ENCODE measurements around the gene TLE5.
"Not testable (repeated sequence)": the region's sequence is repeated elsewhere in the genome, so short reads cannot be mapped to it uniquely, and the experiment has no call there.

Gene TLE5

GRCh38 chr19:3061182-3062161, 823 bp downstream of the TLE5 start:
- peak; percentile 60 for DNase-seq (ENCODE audit: low read depth)

GRCh38 chr19:3060857-3061181, 1.5 kb downstream of the TLE5 start:
- DNase-seq (ENCODE audit: low read depth): no peak

- no peak for DNase-seq (ENCODE audit: low read depth)
Observed at GRCh38 chr19:3059653-3060052, 2.6 kb downstream of the TLE5 start.

- DNase-seq (ENCODE audit: low read depth): no peak
Observed at GRCh38 chr19:3058821-3059314, 3.4 kb downstream of the TLE5 start.

DNA sequence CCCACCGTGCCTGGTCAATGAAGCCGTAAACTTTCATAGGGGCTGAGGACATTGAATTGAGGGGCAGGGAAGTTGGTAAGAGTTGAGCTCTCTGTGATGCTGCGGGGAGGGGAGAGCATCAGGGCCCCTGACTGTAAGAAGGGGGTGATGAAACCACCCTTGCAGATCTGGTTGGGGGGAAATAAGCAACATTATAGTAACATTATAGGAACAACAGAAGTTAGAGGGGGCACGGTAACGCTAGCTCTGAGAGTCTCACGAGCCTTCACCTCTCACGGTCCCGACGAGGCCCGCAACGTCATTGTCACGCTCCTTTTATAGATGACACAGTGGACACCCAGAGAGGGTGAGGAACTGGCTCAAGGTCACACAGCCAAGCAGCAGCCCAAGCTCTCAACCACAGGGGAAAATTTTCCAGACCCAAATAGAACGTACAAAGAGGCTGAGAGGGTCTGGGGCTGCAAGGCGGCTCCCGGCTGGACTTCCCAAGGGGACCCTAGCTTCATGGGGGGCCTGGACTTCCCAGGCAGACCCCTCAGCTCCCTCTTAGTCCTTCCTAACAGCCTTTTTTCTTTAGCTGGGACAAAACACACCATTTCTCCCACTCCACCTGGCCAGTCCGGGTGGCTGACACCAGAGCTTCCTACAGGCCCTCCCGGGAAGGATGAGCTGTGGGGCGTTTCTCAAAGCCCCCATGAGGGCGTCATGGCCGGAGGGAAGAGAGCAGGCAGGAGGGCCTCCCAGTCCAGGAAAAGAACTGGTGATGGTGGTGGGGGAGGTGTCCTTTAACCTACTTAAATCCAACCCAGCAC, 4.1 kb downstream of the TLE5 start:
- no peak for DNase-seq (ENCODE audit: low read depth)

DNA sequence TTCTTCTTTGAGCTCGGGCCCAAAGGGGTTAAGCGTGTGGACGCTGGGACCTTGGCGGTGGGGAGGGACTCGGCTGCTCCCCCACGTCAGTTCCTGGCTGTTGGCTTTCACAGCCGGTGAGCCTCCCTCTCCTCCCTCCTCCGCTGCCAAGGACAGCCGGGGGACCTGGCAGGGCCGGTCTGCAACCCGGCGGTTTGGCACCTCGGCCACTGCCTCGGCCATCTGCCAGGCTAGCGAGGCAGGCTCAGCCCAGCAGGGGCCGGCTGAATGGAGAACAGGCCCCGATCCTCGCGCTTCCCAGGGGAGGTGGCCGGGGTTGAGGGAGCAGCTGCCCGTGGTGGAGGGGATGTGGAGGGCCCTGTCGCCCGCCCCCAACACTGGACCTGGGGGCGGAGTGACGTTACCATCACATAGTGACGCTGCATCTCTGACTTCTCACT, 5.0 kb downstream of the TLE5 start:
- no peak for DNase-seq (ENCODE audit: low read depth)

DNA sequence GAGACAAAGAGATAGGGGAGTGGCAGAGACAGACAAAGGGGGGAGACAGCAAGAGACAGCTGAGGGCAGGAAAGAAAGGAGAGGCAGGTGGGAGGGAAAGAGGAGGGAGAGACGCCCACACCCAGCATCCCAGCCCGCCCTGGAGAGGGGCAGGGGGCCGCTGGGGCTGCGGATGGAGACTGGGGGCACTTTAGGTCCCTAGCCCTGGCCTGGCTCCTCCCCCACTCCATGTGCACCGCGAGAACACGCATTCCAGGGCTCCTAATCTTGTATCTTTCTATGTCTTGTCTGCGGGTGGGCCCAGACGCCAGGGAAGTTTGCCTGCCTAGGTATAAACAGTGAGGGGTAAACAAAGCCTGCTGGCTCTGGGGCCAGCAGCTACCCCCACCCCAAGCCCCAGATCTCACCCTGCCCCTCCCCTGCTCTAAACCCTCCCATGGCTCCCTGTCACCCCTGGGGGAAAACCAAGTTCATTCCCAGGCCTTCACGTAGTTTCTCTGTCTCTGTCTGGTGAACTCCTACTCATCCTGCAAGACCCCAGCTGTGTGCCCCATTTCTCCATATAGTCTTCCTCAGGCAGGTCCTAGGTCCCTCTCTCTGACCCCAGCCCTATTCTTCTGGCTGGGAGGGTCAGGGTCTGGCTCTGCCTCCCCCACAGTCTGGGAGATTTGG, 5.7 kb downstream of the TLE5 start:
- no peak for DNase-seq (ENCODE audit: low read depth)

- DNase-seq (ENCODE audit: low read depth): no peak
Observed at GRCh38 chr19:3055741-3056416, 6.4 kb downstream of the TLE5 start.

DNA sequence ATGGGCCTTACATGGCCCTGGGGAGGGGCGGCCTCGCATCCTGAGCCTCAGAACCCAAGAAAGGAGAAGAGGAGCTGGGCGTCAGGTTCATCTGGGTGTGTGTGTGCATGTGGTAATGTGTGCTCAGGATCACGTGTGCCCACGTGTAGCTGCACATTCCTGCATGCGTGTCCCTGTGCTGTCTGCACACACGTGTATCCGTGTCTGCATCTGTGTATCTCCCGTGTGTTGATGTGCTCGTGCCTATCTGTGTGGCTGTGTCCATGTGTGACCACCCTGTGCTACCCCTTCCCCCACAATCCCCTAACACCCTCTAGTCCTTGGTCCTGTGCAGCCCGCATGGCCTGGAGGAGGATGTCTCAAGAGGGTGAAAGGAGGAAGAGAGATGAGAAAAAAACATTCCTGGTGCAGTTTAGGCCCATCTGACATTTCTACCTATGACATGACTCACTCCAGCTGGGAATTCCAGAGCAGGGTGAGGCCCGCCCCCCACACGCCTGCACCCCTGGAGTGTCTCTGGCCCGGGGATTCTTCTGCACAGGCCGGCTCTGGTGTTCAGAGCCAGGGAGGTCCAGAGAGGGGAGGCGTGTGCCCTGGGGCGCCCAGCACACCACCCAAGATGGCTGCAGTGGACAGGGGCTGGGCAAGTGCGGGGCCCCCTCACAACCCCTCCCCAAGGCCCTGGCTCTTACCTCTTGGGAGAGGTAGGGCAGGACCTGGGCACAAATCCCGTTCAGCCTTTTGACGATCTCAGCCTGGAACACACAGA, 7.1 kb downstream of the TLE5 start:
- DNase-seq (ENCODE audit: low read depth): no peak

- DNase-seq (ENCODE audit: low read depth): no peak
Observed at GRCh38 chr19:3054265-3054971, 7.9 kb downstream of the TLE5 start.

GRCh38 chr19:3053780-3054179, 8.5 kb downstream of the TLE5 start:
- DNase-seq (ENCODE audit: low read depth): no peak

- no peak for DNase-seq (ENCODE audit: low read depth)
Observed at GRCh38 chr19:3053218-3053621, 9.1 kb downstream of the TLE5 start.

DNA sequence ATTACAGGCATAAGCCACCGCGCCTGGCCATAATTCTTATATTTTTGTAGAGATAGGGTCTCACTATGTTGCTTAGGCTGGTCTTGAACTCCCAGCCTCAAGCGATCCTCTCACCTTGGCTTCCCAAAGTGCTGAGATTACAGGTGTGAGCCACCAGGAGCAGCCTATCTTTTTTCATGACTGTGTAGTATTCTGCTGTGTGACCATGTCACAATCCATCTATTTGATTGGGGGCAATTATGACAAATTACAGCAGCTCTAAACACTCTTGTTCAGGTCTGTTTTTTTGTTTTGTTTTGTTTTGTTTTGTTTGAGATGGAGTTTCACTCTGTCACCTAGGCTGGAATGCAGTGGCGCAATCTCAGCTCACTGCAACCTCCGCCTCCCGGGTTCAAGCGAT, 12.3 kb downstream of the TLE5 start:
- DNase-seq (ENCODE audit: low read depth): not testable (repeated sequence)

GRCh38 chr19:3049089-3049488, 13.2 kb downstream of the TLE5 start:
- no peak for DNase-seq (ENCODE audit: low read depth)

- no peak for DNase-seq (ENCODE audit: low read depth)
Observed at GRCh38 chr19:3048190-3048533, 14.1 kb downstream of the TLE5 start.

DNA sequence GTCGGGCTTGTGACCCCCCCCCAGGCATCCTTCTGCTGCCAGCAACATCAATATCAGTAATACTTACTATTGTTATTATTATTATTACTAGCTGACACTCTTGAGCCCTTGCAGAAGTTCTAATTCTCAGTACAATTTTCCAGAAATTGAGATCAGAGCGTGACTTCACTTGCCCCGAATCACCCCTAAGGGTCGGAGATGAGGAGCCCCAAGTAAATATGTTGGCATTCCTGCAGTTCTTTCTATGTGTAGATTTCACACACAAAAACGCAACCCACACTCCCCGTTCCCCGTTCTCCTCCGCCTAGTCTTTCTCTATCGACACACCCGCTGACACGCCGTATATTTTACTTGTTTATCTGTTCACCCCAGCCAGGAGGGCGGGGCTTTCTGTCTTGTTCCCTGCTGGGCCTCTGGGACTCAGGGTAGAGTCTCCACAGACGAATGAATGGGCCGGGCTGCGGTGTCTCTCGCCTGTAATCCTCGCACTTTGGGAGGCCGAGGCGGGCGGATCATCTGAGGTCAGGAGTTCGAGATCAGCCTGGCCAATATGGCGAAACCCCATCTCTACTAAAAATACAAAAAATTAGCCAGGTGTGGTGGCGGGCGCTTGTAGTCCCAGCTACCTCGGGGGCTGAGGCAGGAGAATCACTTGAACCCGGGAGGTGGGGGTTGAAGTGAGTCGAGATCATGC, 14.7 kb downstream of the TLE5 start:
- peak; percentile 48 for DNase-seq (ENCODE audit: low read depth)

DNA sequence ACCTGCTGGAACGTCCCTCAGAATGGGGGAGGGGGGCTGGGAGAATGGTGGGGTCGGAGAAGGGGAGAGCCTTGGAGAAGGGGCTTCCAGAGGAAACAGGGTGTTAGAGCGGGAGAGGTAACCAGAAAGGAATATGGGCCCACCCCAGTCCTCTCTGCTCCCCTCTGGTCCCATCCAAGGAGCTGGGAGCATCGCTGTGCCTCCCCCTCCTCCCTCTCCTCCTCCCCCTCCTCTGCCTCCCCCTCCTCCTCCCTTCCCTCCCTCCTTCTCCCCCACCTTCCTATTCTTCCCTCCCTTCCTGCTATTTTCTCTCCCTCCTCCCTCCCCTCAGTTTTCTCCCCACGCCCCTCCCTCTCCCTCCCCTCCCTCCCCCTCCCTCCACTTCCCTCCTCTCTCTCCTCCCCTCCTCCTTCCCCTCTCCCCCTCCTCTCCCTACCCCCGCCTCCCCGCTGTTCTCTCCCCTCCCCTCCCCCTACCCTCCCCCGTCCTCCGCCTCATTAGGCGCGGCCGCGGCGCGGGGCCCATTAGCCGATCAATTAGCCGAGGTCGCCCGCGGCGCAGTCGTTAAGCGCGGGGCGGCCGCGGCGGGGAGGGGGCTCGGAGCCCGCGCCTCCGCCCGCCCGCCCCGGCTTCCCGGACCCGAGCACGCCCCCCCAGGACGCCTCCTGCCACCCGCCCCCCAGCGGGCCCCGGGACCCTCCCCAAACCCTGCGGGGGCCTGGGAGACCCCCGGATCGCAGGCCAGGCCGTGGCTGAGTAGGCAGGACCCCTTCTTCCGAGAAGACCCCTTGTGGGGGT, 15.4 kb downstream of the TLE5 start:
- no peak for DNase-seq (ENCODE audit: low read depth)

DNA sequence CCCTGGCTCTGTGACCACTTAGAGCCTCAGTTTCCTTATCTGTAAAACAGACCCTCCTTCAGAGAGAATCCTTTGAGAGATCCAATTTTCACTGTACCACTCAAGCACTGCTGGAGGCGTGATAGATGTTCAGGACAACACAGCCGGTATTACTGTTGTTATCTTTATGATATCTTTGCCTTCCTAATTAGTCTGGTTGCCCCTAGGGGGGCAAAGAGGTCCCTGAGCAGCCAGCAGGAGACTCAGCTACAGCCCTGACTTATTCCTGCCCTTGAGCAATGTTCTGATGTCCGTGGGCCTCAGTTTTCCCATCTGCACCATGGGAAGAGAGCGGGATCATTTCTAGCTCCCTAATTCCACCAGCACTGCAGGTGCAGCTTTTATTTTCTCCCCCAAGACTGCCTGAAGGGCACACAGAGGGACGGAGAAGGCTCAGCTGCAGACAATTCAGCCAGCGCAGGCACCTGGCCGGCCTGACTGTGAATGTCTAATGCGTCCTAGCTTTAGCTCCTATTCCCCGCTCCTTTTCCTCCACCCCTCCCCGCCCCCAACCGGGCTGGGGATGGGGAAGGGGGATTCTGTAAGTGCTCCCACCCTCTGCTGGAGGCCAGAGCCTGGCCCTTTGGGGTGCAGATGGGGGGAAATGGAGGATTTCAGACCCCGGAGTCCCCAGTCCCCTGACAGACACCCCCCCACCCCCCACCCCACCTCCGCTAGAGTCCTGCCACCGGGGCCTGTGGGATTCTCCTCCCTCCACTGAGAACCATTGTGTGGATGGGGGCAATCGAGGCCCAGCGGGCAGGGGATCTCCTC, 16.2 kb downstream of the TLE5 start:
- no peak for DNase-seq (ENCODE audit: low read depth)
